PFSK-1 (cell line): ENCODE measurements around the gene KMT2D.

Experiments
- POLR2AphosphoS5 ChIP-seq: IDR thresholded peaks from 2 replicates; pipeline ENCODE4 v1.6.1; 2012; ENCODE audit warnings: low read depth, mild to moderate bottlenecking, control low read depth, low read length, moderate library complexity
- SIN3A ChIP-seq: IDR thresholded peaks from 2 replicates; pipeline ENCODE4 v1.6.1; 2012; ENCODE audit warnings: mild to moderate bottlenecking, low read length, moderate library complexity, borderline replicate concordance; ENCODE audit not compliant: insufficient read depth
- TAF1 ChIP-seq: IDR thresholded peaks from 2 replicates; pipeline ENCODE4 v1.6.1; 2012; ENCODE audit warnings: low read length, control low read depth, borderline replicate concordance; ENCODE audit not compliant: insufficient read depth
- TF ChIP-seq, protein P1 (sequence below), 2 experiments: IDR thresholded peaks; 2 replicates each; pipeline versions ENCODE4 v1.6.1 to v1.8.0; 2011 to 2012; ENCODE audit warnings: low read depth in 2 of 2, low read length in 2 of 2, control low read depth in 1 of 2, inconsistent platforms in 1 of 2, mild to moderate bottlenecking in 1 of 2, moderate library complexity in 1 of 2; ENCODE audit not compliant: insufficient read depth in 1 of 2

DNA sequence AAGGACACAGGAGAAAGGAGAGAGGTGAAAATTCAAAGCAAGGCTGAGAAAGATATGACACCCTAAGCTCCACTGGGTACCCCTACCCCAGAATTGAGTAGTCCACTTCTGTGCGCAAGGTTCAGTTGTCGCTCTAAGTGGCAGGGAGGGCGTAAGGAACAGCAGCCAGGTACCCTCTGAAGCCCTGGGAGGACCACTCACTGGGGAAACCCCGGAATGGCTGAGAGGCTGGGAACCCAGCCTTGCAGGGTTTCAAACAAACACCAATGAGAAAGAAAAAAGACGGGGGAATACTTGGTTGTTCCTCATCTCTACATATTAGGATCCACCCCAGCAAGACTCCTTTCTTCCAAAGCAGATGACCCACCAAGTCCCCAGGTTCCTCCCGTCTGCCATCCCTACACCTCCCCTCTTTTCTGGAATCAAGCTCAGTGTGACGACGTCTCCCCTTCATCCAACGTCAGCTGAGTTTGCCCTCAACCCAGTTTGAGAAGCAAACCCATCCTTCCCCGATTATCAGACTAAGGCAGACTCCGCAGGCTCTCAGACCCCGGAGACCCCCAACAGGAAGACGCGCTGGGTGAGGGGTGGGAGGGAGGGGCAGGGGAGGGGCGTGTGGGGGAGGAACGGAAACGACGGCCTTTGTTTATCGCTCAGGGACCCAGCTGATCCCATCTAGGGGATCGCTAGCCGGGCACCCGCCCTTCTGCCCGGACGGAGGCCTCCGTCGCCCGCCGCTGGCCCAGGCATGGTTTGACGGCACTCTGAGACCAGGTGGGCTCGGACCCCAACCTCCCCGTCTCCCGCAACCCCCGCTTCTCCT lies 49.3 kb upstream of the KMT2D start:
- TF ChIP-seq, protein P1, sequence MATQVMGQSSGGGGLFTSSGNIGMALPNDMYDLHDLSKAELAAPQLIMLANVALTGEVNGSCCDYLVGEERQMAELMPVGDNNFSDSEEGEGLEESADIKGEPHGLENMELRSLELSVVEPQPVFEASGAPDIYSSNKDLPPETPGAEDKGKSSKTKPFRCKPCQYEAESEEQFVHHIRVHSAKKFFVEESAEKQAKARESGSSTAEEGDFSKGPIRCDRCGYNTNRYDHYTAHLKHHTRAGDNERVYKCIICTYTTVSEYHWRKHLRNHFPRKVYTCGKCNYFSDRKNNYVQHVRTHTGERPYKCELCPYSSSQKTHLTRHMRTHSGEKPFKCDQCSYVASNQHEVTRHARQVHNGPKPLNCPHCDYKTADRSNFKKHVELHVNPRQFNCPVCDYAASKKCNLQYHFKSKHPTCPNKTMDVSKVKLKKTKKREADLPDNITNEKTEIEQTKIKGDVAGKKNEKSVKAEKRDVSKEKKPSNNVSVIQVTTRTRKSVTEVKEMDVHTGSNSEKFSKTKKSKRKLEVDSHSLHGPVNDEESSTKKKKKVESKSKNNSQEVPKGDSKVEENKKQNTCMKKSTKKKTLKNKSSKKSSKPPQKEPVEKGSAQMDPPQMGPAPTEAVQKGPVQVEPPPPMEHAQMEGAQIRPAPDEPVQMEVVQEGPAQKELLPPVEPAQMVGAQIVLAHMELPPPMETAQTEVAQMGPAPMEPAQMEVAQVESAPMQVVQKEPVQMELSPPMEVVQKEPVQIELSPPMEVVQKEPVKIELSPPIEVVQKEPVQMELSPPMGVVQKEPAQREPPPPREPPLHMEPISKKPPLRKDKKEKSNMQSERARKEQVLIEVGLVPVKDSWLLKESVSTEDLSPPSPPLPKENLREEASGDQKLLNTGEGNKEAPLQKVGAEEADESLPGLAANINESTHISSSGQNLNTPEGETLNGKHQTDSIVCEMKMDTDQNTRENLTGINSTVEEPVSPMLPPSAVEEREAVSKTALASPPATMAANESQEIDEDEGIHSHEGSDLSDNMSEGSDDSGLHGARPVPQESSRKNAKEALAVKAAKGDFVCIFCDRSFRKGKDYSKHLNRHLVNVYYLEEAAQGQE (IDR thresholded peaks at IDR 0.05; ENCODE audit: insufficient read depth in 1 of 2, low read depth in 2 of 2, low read length in 2 of 2), result no peak
- TF ChIP-seq POLR2AphosphoS5 (no peak), SIN3A (peak; percentile 39; the same call in 1 of the 2 replicates), TAF1 (0 out of 2 replicates have a peak, but pooled peaks have one; percentile 16)
